WTC11 (cell line): ENCODE measurements around the gene CPEB3. TPM values are rescaled to one million over a fixed set of nuclear protein-coding genes. Genes with fewer than 3 reads are reported as not detected.

Source experiments
- ATAC-seq: fragments of 200-7000 bp; cut with Tn5 transposase; 2 replicates; pipeline ENCODE4 v1.10.0; 2021; ENCODE audit warnings: mild to moderate bottlenecking, moderate library complexity
- CTCF ChIA-PET: fragments of 300-600 bp; sonication (Branson Sonifier 250); formaldehyde crosslinking; loops from one replicate; lab custom pipeline; 2021; ENCODE audit warnings: antibody characterized with exemption; lab: Charles Lee
- POLR2A ChIA-PET: fragments of 350-600 bp; sonication (Branson Sonifier 250); formaldehyde crosslinking; loops from one replicate; lab custom pipeline; 2021; ENCODE audit warnings: antibody characterized with exemption; lab: Charles Lee
- DNase-seq: peaks from one replicate; pipeline ENCODE4 v3.0.0; 2021; ENCODE audit warnings: low spot score
- H3K27ac Mint-ChIP-seq: 2 replicates; pipeline ENCODE4 v1.8.0; 2021; ENCODE audit warnings: mixed read lengths
- H3K27me3 Mint-ChIP-seq: 2 replicates; pipeline ENCODE4 v1.8.0; 2021; ENCODE audit warnings: low read depth, mild to moderate bottlenecking, moderate library complexity, mixed read lengths
- H3K36me3 Mint-ChIP-seq: 2 replicates; pipeline ENCODE4 v1.8.0; 2021; ENCODE audit warnings: mixed read lengths
- H3K4me1 Mint-ChIP-seq: 2 replicates; pipeline ENCODE4 v1.8.0; 2022; ENCODE audit warnings: mixed read lengths
- H3K4me3 Mint-ChIP-seq: 2 replicates; pipeline ENCODE4 v1.8.0; 2021; ENCODE audit warnings: mild to moderate bottlenecking, moderate library complexity, mixed read lengths
- H3K9me3 Mint-ChIP-seq: 2 replicates; pipeline ENCODE4 v1.8.0; 2021; ENCODE audit warnings: mixed read lengths
- ATF1 ChIP-seq: sonication (generic); formaldehyde crosslinking; IDR thresholded peaks from 2 replicates; pipeline ENCODE4 v1.8.1; 2023; ENCODE audit warnings: mild to moderate bottlenecking, moderate library complexity, missing genetic modification reagents
- CREM ChIP-seq: sonication (generic); formaldehyde crosslinking; IDR thresholded peaks from 2 replicates; pipeline ENCODE4 v1.8.1; 2022; ENCODE audit warnings: mild to moderate bottlenecking, missing genetic modification reagents, moderate library complexity
- FOXJ3 ChIP-seq: sonication (generic); formaldehyde crosslinking; IDR thresholded peaks from 2 replicates; pipeline ENCODE4 v1.9.0; 2021; ENCODE audit warnings: missing genetic modification reagents, mild to moderate bottlenecking, borderline replicate concordance
- MXD4 ChIP-seq: fragments of 250-450 bp; sonication (Bioruptor Pico); IDR thresholded peaks from 2 replicates; pipeline ENCODE4 v1.8.0; 2021; ENCODE audit warnings: mild to moderate bottlenecking, moderate library complexity, borderline replicate concordance
- NFYB ChIP-seq: sonication (generic); formaldehyde crosslinking; conservative IDR thresholded peaks from 2 replicates; pipeline ENCODE4 v1.8.0; 2022; ENCODE audit warnings: low read depth, missing genetic modification reagents
- SMAD3 ChIP-seq: sonication (generic); formaldehyde crosslinking; IDR thresholded peaks from 2 replicates; pipeline ENCODE4 v1.8.0; 2022; ENCODE audit warnings: missing genetic modification reagents, mild to moderate bottlenecking, borderline replicate concordance
- SOX15 ChIP-seq: fragments of 250-450 bp; sonication (Bioruptor Pico); IDR thresholded peaks from 2 replicates; pipeline ENCODE4 v1.9.0; 2021; ENCODE audit warnings: mild to moderate bottlenecking
- TEAD4 ChIP-seq: sonication (generic); formaldehyde crosslinking; IDR thresholded peaks from 2 replicates; pipeline ENCODE4 v1.8.0; 2022; ENCODE audit warnings: mild to moderate bottlenecking, missing genetic modification reagents
- ZNF219 ChIP-seq: sonication (generic); formaldehyde crosslinking; IDR thresholded peaks from 2 replicates; pipeline ENCODE4 v1.8.0; 2023; ENCODE audit warnings: missing genetic modification reagents, mild to moderate bottlenecking, borderline replicate concordance
- total RNA-seq: library from RNA; stranded (reverse); gene quantifications from 3 replicates; pipeline ENCODE4 v1.2.3, GENCODE V29; 2021
- TF ChIP-seq, protein P1 (sequence below): sonication (generic); formaldehyde crosslinking; IDR thresholded peaks from 2 replicates; pipeline ENCODE4 v1.8.0; 2023; ENCODE audit warnings: missing genetic modification reagents
- TF ChIP-seq, protein P2 (sequence below): fragments of 250-450 bp; sonication (Bioruptor Pico); IDR thresholded peaks from 2 replicates; pipeline ENCODE4 v1.9.0; 2021; ENCODE audit warnings: mild to moderate bottlenecking
- TF ChIP-seq, protein P3 (sequence below): sonication (generic); formaldehyde crosslinking; IDR thresholded peaks from 2 replicates; pipeline ENCODE4 v1.8.0; 2023; ENCODE audit warnings: mild to moderate bottlenecking, missing genetic modification reagents
- TF ChIP-seq, protein P4 (sequence below): sonication (generic); formaldehyde crosslinking; conservative IDR thresholded peaks from 2 replicates; pipeline ENCODE4 v1.8.1; 2023; ENCODE audit warnings: mild to moderate bottlenecking, low read depth, missing genetic modification reagents, moderate library complexity
- TF ChIP-seq, protein P5 (sequence below): sonication (generic); formaldehyde crosslinking; IDR thresholded peaks from 2 replicates; pipeline ENCODE4 v1.8.1; 2023; ENCODE audit warnings: mild to moderate bottlenecking, missing genetic modification reagents, borderline replicate concordance
- TF ChIP-seq, protein P6 (sequence below): sonication (generic); formaldehyde crosslinking; conservative IDR thresholded peaks from 2 replicates; pipeline ENCODE4 v1.8.1; 2022; ENCODE audit warnings: mild to moderate bottlenecking, missing genetic modification reagents
- TF ChIP-seq, protein P7 (sequence below): sonication (generic); formaldehyde crosslinking; IDR thresholded peaks from 2 replicates; pipeline ENCODE4 v1.8.0; 2022; ENCODE audit warnings: missing genetic modification reagents

Gene CPEB3
- total RNA-seq, 1 experiment from 2014 or later, result 2.4 TPM

DNA sequence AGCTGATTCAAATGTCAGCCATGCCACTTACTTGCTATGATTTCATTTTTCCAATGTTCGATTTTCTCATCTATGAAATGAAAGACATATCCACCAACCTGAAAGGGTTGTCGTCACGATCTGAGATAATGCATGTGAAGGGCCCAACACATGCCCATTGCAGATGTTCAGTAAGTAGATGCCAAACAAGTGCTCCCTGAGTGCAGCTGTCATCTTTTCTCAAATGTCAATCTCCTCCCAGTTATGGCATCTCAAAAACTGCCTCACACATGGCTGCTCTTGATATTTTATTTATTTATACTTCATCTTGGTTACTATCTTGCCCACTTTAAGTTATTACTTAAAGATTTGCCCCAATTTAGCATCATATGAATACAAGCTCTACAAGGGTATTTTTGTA, 16.8 kb downstream of the CPEB3 start:
- Mint-ChIP-seq H3K36me3 (no peaks in the 10 kb centered on the region), H3K4me1 (no peaks in the 10 kb centered on the region), H3K27me3 (no peaks in the 10 kb centered on the region), H3K9me3 (no peaks in the 10 kb centered on the region), H3K4me3 (no peak overlapping the region), H3K27ac (no peak overlapping the region)
- POLR2A ChIA-PET, result no interaction called here
- TF ChIP-seq, protein P1, sequence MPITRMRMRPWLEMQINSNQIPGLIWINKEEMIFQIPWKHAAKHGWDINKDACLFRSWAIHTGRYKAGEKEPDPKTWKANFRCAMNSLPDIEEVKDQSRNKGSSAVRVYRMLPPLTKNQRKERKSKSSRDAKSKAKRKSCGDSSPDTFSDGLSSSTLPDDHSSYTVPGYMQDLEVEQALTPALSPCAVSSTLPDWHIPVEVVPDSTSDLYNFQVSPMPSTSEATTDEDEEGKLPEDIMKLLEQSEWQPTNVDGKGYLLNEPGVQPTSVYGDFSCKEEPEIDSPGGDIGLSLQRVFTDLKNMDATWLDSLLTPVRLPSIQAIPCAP, result no peak
- TF ChIP-seq, protein P2, sequence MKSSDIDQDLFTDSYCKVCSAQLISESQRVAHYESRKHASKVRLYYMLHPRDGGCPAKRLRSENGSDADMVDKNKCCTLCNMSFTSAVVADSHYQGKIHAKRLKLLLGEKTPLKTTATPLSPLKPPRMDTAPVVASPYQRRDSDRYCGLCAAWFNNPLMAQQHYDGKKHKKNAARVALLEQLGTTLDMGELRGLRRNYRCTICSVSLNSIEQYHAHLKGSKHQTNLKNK (CRISPR knock-in tag), result no peak
- TF ChIP-seq, protein P3, sequence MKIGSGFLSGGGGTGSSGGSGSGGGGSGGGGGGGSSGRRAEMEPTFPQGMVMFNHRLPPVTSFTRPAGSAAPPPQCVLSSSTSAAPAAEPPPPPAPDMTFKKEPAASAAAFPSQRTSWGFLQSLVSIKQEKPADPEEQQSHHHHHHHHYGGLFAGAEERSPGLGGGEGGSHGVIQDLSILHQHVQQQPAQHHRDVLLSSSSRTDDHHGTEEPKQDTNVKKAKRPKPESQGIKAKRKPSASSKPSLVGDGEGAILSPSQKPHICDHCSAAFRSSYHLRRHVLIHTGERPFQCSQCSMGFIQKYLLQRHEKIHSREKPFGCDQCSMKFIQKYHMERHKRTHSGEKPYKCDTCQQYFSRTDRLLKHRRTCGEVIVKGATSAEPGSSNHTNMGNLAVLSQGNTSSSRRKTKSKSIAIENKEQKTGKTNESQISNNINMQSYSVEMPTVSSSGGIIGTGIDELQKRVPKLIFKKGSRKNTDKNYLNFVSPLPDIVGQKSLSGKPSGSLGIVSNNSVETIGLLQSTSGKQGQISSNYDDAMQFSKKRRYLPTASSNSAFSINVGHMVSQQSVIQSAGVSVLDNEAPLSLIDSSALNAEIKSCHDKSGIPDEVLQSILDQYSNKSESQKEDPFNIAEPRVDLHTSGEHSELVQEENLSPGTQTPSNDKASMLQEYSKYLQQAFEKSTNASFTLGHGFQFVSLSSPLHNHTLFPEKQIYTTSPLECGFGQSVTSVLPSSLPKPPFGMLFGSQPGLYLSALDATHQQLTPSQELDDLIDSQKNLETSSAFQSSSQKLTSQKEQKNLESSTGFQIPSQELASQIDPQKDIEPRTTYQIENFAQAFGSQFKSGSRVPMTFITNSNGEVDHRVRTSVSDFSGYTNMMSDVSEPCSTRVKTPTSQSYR (CRISPR knock-in tag), result no peak
- TF ChIP-seq, protein P4, sequence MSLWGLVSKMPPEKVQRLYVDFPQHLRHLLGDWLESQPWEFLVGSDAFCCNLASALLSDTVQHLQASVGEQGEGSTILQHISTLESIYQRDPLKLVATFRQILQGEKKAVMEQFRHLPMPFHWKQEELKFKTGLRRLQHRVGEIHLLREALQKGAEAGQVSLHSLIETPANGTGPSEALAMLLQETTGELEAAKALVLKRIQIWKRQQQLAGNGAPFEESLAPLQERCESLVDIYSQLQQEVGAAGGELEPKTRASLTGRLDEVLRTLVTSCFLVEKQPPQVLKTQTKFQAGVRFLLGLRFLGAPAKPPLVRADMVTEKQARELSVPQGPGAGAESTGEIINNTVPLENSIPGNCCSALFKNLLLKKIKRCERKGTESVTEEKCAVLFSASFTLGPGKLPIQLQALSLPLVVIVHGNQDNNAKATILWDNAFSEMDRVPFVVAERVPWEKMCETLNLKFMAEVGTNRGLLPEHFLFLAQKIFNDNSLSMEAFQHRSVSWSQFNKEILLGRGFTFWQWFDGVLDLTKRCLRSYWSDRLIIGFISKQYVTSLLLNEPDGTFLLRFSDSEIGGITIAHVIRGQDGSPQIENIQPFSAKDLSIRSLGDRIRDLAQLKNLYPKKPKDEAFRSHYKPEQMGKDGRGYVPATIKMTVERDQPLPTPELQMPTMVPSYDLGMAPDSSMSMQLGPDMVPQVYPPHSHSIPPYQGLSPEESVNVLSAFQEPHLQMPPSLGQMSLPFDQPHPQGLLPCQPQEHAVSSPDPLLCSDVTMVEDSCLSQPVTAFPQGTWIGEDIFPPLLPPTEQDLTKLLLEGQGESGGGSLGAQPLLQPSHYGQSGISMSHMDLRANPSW, result no peak
- TF ChIP-seq, protein P5, sequence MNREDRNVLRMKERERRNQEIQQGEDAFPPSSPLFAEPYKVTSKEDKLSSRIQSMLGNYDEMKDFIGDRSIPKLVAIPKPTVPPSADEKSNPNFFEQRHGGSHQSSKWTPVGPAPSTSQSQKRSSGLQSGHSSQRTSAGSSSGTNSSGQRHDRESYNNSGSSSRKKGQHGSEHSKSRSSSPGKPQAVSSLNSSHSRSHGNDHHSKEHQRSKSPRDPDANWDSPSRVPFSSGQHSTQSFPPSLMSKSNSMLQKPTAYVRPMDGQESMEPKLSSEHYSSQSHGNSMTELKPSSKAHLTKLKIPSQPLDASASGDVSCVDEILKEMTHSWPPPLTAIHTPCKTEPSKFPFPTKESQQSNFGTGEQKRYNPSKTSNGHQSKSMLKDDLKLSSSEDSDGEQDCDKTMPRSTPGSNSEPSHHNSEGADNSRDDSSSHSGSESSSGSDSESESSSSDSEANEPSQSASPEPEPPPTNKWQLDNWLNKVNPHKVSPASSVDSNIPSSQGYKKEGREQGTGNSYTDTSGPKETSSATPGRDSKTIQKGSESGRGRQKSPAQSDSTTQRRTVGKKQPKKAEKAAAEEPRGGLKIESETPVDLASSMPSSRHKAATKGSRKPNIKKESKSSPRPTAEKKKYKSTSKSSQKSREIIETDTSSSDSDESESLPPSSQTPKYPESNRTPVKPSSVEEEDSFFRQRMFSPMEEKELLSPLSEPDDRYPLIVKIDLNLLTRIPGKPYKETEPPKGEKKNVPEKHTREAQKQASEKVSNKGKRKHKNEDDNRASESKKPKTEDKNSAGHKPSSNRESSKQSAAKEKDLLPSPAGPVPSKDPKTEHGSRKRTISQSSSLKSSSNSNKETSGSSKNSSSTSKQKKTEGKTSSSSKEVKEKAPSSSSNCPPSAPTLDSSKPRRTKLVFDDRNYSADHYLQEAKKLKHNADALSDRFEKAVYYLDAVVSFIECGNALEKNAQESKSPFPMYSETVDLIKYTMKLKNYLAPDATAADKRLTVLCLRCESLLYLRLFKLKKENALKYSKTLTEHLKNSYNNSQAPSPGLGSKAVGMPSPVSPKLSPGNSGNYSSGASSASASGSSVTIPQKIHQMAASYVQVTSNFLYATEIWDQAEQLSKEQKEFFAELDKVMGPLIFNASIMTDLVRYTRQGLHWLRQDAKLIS, result no peak
- TF ChIP-seq TEAD4 (CRISPR knock-in tag), result no peak
- TF ChIP-seq ATF1, result no peak
- TF ChIP-seq SOX15 (CRISPR knock-in tag), result no peak
- no peak for TF ChIP-seq SMAD3
- no peak for TF ChIP-seq FOXJ3
- TF ChIP-seq, protein P6, sequence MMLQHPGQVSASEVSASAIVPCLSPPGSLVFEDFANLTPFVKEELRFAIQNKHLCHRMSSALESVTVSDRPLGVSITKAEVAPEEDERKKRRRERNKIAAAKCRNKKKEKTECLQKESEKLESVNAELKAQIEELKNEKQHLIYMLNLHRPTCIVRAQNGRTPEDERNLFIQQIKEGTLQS (CRISPR knock-in tag), result no peak
- no peak for TF ChIP-seq ZNF219 (CRISPR knock-in tag)
- DNase-seq (no peak), ATAC-seq (no peak)
- CTCF ChIA-PET, result no interaction called here

DNA sequence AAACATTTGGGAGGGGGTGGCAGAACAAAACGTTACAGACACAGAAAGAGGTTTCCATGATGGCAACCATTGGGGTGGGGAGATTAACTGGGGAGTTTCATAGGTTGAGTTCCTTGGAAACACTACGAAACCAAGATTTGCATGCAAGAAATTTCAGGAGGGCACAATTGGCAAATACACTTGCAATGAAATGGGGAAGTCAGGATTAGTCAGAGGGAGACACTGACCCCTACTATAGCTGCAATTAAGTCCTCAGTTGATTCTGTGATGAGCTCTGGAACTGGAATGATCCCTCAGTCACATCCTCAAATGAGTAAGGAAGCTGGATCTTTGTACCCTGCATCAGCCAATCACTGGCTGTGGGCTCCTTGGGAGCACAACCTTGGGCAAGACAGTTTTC, 22.1 kb downstream of the CPEB3 start:
- no peak overlapping the region for H3K4me3 Mint-ChIP-seq
- DNase-seq, result no peak
- no peaks in the 10 kb centered on the region for H3K9me3 Mint-ChIP-seq
- ATAC-seq, result no peak
- H3K4me1 Mint-ChIP-seq, result no peaks in the 10 kb centered on the region
- no peaks in the 10 kb centered on the region for H3K36me3 Mint-ChIP-seq
- CTCF ChIA-PET, result interaction anchor here (0.6 kb wide), 2 partner anchors 23 to 52 kb away, joined by 3 read pairs; partner anchors contain the start of gene MARCHF5
- no peak overlapping the region for H3K27ac Mint-ChIP-seq
- H3K27me3 Mint-ChIP-seq, result no peaks in the 10 kb centered on the region
- POLR2A ChIA-PET, result no interaction called here
- TF ChIP-seq MXD4 (no peak), NFYB (CRISPR knock-in tag) (no peak), CREM (CRISPR knock-in tag) (no peak)
- TF ChIP-seq, protein P7, sequence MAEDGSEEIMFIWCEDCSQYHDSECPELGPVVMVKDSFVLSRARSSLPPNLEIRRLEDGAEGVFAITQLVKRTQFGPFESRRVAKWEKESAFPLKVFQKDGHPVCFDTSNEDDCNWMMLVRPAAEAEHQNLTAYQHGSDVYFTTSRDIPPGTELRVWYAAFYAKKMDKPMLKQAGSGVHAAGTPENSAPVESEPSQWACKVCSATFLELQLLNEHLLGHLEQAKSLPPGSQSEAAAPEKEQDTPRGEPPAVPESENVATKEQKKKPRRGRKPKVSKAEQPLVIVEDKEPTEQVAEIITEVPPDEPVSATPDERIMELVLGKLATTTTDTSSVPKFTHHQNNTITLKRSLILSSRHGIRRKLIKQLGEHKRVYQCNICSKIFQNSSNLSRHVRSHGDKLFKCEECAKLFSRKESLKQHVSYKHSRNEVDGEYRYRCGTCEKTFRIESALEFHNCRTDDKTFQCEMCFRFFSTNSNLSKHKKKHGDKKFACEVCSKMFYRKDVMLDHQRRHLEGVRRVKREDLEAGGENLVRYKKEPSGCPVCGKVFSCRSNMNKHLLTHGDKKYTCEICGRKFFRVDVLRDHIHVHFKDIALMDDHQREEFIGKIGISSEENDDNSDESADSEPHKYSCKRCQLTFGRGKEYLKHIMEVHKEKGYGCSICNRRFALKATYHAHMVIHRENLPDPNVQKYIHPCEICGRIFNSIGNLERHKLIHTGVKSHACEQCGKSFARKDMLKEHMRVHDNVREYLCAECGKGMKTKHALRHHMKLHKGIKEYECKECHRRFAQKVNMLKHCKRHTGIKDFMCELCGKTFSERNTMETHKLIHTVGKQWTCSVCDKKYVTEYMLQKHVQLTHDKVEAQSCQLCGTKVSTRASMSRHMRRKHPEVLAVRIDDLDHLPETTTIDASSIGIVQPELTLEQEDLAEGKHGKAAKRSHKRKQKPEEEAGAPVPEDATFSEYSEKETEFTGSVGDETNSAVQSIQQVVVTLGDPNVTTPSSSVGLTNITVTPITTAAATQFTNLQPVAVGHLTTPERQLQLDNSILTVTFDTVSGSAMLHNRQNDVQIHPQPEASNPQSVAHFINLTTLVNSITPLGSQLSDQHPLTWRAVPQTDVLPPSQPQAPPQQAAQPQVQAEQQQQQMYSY, result no peak
